ENCODE data around the gene ACOXL. TPM values are rescaled to one million over a fixed set of nuclear protein-coding genes. Genes with fewer than 3 reads are reported as not detected.

Gene ACOXL
- total RNA-seq, 1 donor = not detected

- no peaks in the 10 kb centered on the region for H3K79me2 ChIP-seq (ENCODE audit: insufficient read depth, low read length)
- H3K27ac ChIP-seq (ENCODE audit: low read depth, low read length) = no peak overlapping the region
- H3K27me3 ChIP-seq (ENCODE audit: insufficient read depth, low read length) = peaks cover 33% of the 10 kb centered on the region
- H3K4me2 ChIP-seq (ENCODE audit: insufficient read depth, low read length) = no peak overlapping the region
- no peak overlapping the region for H2AFZ ChIP-seq (ENCODE audit: low read length)
- no peaks in the 10 kb centered on the region for H4K20me1 ChIP-seq (ENCODE audit: insufficient read depth, low read length)
- TF ChIP-seq CTCF (IDR thresholded peaks at IDR 0.05; ENCODE audit: extremely low read depth, low read depth, low read length) = no peak
- DNase-seq (ENCODE audit: insufficient read length, low spot score, missing footprints) = no peak
- H3K9me3 ChIP-seq (ENCODE audit: low read depth, low read length) = no peaks in the 10 kb centered on the region
- no peak overlapping the region for H3K4me3 ChIP-seq (ENCODE audit: insufficient read depth, low read length)
- no peaks in the 10 kb centered on the region for H3K36me3 ChIP-seq (ENCODE audit: insufficient read depth, low read length)
- H3K4me1 ChIP-seq (ENCODE audit: insufficient read depth, low read length) = no peaks in the 10 kb centered on the region
Measured at GRCh38 chr2:110891626-110892025, 159.3 kb downstream of the ACOXL start.

GRCh38 chr2:110896226-110896625 lies 163.9 kb downstream of the ACOXL start:
- TF ChIP-seq CTCF (IDR thresholded peaks at IDR 0.05; ENCODE audit: extremely low read depth, low read depth, low read length) = no peak
- H3K27me3 ChIP-seq (ENCODE audit: insufficient read depth, low read length) = peaks cover 34% of the 10 kb centered on the region
- H3K4me2 ChIP-seq (ENCODE audit: insufficient read depth, low read length) = no peak overlapping the region
- H3K79me2 ChIP-seq (ENCODE audit: insufficient read depth, low read length) = no peaks in the 10 kb centered on the region
- H3K4me1 ChIP-seq (ENCODE audit: insufficient read depth, low read length) = no peaks in the 10 kb centered on the region
- no peak for DNase-seq (ENCODE audit: insufficient read length, low spot score, missing footprints)
- no peaks in the 10 kb centered on the region for H4K20me1 ChIP-seq (ENCODE audit: insufficient read depth, low read length)
- H3K36me3 ChIP-seq (ENCODE audit: insufficient read depth, low read length) = no peaks in the 10 kb centered on the region
- H3K9me3 ChIP-seq (ENCODE audit: low read depth, low read length) = no peaks in the 10 kb centered on the region
- no peak overlapping the region for H3K4me3 ChIP-seq (ENCODE audit: insufficient read depth, low read length)
- H2AFZ ChIP-seq (ENCODE audit: low read length) = no peak overlapping the region
- H3K27ac ChIP-seq (ENCODE audit: low read depth, low read length) = no peak overlapping the region

GRCh38 chr2:110897966-110898365 lies 165.6 kb downstream of the ACOXL start:
- H3K27me3 ChIP-seq (ENCODE audit: insufficient read depth, low read length) = peaks cover 24% of the 10 kb centered on the region
- no peaks in the 10 kb centered on the region for H3K9me3 ChIP-seq (ENCODE audit: low read depth, low read length)
- peaks cover under 1% of the 10 kb centered on the region for H3K4me1 ChIP-seq (ENCODE audit: insufficient read depth, low read length)
- no peak overlapping the region for H3K27ac ChIP-seq (ENCODE audit: low read depth, low read length)
- no peaks in the 10 kb centered on the region for H3K36me3 ChIP-seq (ENCODE audit: insufficient read depth, low read length)
- no peak for DNase-seq (ENCODE audit: insufficient read length, low spot score, missing footprints)
- H3K79me2 ChIP-seq (ENCODE audit: insufficient read depth, low read length) = no peaks in the 10 kb centered on the region
- no peak overlapping the region for H3K4me3 ChIP-seq (ENCODE audit: insufficient read depth, low read length)
- no peak overlapping the region for H3K4me2 ChIP-seq (ENCODE audit: insufficient read depth, low read length)
- TF ChIP-seq CTCF (IDR thresholded peaks at IDR 0.05; ENCODE audit: extremely low read depth, low read depth, low read length) = no peak
- H4K20me1 ChIP-seq (ENCODE audit: insufficient read depth, low read length) = no peaks in the 10 kb centered on the region
- no peak overlapping the region for H2AFZ ChIP-seq (ENCODE audit: low read length)

- H2AFZ ChIP-seq (ENCODE audit: low read length) = no peak overlapping the region
- no peaks in the 10 kb centered on the region for H3K79me2 ChIP-seq (ENCODE audit: insufficient read depth, low read length)
- no peak overlapping the region for H3K4me2 ChIP-seq (ENCODE audit: insufficient read depth, low read length)
- H3K9me3 ChIP-seq (ENCODE audit: low read depth, low read length) = no peaks in the 10 kb centered on the region
- peaks cover 5% of the 10 kb centered on the region for H3K4me1 ChIP-seq (ENCODE audit: insufficient read depth, low read length)
- H3K27me3 ChIP-seq (ENCODE audit: insufficient read depth, low read length) = peaks cover 18% of the 10 kb centered on the region
- no peaks in the 10 kb centered on the region for H3K36me3 ChIP-seq (ENCODE audit: insufficient read depth, low read length)
- DNase-seq (ENCODE audit: insufficient read length, low spot score, missing footprints) = no peak
- H3K4me3 ChIP-seq (ENCODE audit: insufficient read depth, low read length) = no peak overlapping the region
- no peak for TF ChIP-seq CTCF (IDR thresholded peaks at IDR 0.05; ENCODE audit: extremely low read depth, low read depth, low read length)
- no peak overlapping the region for H3K27ac ChIP-seq (ENCODE audit: low read depth, low read length)
- no peaks in the 10 kb centered on the region for H4K20me1 ChIP-seq (ENCODE audit: insufficient read depth, low read length)
Measured at GRCh38 chr2:110900191-110900590, 167.8 kb downstream of the ACOXL start.
